ENCODE results near the gene SAPCD1. TPM values are rescaled to one million over a fixed set of nuclear protein-coding genes. Genes with fewer than 3 reads are reported as not detected.

SAPCD1 gene
- total RNA-seq, 1 donor from 2014 or later, result 2.4 TPM

DNA sequence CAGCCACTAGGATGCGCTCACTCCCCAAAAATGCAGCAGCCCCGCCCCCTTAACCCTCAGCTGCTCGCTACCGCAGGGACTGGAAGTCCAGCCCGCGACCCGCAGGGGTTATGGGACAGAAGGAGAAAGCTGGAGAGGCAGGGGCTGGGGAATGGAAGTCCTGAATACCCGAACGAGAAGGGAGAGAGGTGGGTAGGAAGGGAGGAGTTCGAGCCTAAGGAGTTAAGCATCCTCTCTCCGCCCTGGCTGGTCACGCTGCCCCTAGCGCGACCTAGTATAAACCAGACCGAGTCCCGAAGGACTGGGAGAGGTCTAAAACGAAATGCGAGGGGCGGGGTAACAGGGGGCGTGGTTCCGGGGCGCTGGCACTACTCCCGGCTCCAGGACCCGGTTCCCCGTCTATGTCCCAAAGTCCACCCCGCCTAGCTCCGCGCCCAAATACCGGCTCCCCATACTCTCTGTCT is 32.9 kb upstream of the SAPCD1 start:
- peak; percentile 93 for DNase-seq

GRCh38 chr6:31729979-31730630 is 32.4 kb upstream of the SAPCD1 start:
- peak; percentile 95 for DNase-seq

GRCh38 chr6:31730631-31731086 is 31.8 kb upstream of the SAPCD1 start:
- no peak for DNase-seq

DNA sequence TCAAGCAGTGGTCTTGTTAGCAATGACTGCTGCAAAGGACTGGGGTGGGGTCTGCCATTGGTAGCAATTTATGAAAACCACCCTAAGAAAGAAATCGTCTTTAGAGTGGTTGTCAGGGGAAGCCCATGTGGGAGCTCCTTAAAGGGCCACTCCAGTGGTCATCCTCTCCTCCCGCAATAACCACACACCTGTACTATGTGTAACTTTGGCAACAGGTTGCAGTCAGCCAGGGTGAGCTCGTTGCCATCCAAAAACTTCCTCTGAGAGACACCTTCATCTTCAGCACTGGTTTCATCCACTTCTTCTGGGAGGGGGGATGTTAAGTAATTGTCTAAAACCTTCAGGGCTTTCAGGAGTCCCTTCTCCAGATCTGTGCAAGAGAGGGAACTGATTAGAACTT is 30.4 kb upstream of the SAPCD1 start:
- DNase-seq, result no peak

DNA sequence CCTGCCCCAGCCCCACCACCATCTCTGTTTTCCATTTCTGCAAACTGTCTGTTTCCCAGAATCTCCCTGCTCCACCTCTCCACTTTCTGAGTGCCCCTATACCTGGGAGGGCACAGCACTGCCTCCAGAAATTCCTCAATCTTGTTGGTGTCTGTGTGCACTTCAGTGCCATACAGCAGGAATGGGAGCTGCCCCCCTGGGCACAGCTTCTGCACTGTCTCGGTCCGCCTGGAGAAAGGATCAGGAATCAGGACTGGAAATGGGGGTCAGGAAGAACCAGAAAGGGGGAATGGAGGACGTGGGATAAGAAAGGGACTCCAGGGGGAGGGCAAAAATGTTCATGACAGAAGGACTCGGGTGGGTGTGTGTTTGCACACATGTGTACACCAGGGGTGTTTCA is 28.7 kb upstream of the SAPCD1 start:
- DNase-seq, result no peak

DNA sequence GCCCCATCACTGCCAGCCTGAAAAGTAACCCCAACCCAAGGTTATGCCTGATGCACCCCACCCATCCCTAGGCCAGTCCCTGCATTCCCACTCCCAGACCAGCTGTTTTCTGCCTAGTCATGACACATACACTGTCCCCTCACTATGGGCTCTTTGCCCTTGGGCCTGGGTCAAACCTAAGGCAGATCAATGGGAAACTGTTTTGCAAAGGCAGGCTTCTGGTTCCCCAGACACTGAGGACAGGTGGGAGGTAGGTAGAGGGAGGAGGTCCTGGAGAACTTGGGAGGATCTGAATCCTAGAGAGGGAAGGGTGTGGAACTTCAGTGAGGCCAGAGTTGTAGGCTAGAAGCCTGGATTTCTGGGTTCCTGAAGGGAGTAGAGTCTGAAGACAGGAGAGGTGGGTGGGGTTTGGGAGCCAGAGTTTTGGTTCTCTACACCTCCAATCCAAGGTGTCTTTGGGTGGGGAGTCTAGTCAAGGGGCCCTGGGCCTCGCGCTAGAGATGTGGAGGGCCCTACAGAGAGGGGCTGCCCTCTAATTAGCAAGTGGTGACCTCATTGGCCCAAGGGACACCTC is 28.1 kb upstream of the SAPCD1 start:
- no peak for DNase-seq

DNA sequence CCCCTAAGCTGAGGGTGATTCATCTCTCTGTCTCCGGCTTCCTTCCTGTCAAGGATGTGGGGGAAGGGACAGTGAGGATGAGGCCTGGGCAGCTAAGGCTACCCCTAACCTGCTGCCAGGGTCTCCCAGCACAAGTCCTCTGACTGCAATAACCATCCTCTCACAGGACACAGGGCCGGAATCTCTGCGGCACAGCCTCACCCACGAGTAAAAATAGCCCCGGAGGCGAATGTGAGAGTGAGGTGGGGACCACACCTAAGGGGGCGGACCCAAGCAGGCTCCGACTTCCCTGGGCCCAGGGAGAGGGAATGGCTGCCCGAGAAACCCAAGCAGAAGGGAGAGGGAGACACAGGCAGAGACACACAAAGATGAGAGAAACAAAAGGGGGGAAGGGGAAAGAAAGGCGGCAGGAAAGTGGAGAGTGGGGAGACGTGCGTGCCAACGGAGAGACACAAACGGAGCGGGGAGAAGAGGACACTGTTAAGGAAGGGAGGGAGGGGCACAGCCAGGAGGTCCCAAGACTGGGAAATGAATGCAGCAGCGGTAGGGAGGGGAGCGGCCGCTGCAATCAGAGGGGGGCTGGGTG is 27.5 kb upstream of the SAPCD1 start:
- peak; percentile 88 for DNase-seq

GRCh38 chr6:31736021-31736767 is 26.3 kb upstream of the SAPCD1 start, which contains the start of gene CLIC1:
CLIC1 (minus strand) TSS chr6:31736530; CDS start chr6:31736300, 230 bp downstream.
- DNase-seq, result peak; percentile 83

DNA sequence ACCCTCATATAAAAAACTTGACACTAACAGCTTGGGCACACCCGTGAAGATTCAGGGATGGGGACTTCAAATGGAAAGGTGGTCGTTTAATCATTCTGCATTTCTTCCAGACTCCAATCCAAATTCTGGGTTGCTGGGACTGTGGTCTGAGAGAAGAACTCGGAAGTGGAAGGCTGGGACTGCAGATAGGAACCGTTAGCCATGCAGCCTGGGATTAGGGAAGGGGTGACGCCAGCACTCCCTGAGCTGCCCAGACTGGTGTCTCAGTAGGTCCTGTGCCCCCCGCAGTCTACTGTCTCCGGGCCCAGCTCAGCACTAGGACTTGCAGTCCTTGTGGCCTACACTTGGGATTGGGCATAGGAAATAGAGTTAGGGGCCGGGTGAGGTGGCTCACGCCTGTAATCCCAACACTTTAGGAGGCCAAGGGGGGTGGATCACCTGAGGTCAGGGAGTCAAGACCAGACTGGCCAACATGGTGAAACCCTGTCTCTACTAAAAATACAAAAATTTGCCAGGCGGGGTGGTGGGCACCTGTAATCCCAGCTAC is 25.6 kb upstream of the SAPCD1 start:
- DNase-seq, result peak; percentile 23

GRCh38 chr6:31737315-31737990 is 25.0 kb upstream of the SAPCD1 start:
- DNase-seq, result peak; percentile 84

DNA sequence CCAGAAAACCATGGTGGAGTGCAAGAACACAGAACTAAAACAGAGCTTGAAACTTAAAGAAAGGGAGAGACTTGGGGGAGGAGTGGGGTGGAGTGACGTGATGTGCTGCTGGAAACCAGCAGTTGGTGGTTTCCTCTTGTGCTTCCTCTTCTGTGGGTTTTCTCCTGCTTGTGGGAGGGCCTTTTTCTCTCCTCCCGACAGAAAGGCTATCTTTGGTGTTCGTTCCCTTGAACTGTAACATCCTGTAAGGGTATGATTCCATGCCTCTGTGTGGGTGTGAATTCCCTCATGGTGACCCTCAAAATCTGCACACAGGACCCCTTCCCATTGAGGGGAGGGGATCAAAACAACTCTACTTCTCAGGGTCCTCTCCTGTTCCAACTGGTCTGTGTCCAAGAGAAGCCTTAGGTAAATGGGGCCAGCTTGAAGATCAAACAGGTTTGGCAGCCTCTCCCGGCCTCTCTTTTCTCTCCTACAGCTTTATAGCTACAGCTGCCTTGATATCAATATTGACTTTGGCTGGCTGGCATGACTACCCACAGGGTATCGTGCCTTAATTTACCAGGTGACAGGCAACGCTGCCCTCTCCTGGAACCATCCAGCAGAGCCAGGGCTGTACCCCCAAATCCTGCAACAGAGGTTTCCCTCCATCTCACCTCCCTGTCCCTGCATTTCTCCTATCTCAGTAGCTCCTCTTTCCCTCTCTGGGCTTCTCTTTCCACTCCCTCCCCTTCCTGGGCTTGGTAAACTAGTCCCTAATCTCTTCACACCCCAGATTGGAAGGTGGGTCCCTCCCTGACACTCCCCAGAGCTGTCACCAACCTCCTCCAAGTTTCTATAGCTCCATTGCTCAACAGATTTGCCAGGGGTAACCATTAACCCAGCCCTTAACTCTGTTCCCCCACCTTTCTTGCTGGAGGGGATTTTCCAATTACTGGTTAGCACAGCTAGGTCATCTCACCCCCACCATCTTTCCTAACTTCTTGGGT is 24.2 kb upstream of the SAPCD1 start:
- DNase-seq, result peak; percentile 95

DNA sequence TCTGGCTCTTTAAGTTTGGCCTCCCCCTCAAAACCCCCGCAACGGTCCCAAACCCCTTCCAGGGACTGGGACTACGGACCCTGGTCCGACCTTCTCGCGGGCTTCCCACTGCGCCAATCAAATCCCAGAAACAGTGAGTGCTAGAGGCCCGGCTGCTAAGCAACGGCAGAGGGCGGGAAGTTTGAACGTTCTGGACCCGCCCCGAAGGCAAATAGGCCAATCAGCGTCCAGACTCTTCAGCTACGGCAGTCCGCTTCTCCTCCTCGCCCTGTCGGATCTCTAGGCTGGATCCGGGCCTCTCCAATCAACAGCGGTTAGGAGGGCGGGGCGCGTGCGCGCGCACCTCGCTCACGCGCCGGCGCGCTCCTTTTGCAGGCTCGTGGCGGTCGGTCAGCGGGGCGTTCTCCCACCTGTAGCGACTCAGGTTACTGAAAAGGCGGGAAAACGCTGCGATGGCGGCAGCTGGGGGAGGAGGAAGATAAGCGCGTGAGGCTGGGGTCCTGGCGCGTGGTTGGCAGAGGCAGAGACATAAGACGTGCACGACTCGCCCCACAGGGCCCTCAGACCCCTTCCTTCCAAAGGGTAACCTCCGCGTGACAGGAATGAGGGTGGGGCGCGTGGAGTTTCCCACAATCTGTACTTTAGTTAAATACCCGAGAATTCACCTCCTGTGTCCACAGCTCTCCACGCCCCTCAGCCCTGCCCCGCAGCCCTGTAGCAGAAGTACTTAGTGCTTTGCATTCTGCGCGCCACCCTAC is 22.6 kb upstream of the SAPCD1 start, which contains the start of gene MSH5:
Gene MSH5, plus strand, starts transcription at position 367 of the 758 bp plus-strand sequence. CDS start 462 bp downstream, outside the sequence.
- peak; percentile 99 for DNase-seq

DNA sequence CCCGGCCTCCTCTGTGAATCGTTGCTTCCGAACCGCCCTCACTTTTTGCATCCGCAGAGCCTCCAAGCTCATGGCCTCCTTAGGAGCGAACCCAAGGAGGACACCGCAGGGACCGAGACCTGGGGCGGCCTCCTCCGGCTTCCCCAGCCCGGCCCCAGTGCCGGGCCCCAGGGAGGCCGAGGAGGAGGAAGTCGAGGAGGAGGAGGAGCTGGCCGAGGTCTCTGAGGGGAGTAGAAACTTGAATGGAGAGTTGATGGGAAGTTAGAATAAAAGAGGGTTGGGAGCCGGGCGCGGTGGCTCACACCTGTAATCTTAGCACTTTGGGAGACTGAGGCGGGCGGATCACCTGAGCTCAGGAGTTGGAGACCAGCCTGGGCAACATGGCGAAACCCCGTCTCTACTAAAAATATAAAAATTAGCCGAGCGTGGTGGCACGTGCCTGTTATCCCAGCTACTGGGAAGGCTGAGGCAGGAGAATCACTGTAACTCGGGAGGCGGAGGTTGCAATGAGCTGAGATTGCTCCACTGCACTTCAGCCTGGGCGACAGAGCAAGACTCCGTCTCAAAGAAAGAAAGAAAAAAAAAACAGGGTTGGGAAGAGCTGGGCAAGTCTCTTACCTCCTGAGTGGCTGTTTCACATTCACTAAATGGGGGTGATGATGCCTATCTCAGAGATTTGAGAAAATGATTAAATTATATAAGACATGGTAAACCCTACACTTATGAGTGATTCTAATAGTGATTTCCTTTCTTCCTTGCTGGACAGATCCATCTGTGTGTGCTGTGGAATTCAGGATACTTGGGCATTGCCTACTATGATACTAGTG is 21.8 kb upstream of the SAPCD1 start:
- peak; percentile 53 for DNase-seq

DNA sequence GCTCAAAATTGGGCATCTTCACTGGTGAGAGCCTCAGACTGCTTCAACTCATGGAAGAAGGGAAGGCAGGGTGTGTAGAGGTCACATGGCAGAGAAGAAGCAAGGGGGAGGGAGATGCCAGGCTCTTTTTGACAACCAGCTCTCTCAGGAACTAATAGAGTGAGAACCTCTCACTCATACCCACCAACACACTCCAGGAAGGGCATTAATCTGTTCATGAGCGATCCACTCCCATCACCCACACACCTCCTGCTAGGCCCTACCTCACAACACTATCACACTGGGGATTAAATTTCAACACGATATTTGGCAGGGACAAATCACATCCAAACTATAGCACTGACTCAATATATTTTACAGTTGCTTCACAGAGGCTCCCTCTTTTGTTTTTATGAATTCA is 20.6 kb upstream of the SAPCD1 start:
- DNase-seq, result no peak

DNA sequence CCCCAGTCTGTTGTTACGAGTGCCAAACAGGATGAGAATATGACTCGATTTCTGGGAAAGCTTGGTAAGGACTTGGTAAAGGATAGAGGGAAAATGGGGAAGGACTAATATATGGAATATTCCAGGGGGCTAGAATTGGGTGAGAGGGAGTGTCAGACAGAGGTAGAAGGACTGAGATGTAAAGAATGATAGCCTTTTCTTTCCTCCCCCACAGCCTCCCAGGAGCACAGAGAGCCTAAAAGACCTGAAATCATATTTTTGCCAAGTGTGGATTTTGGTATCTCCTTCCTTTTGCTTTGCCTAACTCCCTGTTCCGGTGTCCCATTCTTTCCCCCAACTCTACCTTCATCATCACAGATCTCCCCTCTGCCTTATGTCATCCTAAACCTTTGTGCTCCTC is 19.6 kb upstream of the SAPCD1 start:
- DNase-seq, result no peak

GRCh38 chr6:31744422-31744821 is 18.0 kb upstream of the SAPCD1 start:
- DNase-seq, result no peak

- DNase-seq, result no peak
These were observed 13.0 kb upstream of the SAPCD1 start for GRCh38 chr6:31749301-31750036.

DNA sequence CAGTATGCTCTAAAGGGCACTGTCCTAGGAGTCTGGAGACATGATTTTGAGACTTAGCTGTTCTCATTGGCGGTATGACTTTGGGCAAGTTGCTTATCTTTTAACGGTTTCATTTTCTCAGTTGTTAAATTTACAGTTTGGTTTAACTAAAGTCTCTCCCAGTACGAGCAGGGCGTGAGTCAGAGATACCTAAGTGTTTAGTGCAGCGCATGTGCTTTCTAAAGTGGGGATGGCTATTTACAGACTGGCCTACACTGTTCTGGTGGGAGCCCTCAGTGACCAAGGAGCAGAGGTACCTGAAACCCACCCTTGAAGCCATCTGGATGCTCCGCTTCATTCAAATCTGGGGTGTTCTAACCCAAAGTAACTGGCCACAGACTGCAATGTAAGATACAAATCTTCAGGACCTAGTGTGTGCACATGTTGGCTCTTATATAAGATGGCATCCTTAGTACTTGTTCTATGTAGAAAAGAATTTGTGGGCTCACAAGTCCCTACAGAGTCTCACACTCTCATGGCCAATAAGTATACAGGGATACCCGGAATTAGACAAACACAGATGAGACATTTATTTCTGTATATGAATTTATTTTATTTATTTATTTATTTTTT is 11.9 kb upstream of the SAPCD1 start:
- DNase-seq, result no peak

Data from dermis blood vessel endothelial cell (primary cell).